ENCODE measurements around the gene CPNE2.

DNA sequence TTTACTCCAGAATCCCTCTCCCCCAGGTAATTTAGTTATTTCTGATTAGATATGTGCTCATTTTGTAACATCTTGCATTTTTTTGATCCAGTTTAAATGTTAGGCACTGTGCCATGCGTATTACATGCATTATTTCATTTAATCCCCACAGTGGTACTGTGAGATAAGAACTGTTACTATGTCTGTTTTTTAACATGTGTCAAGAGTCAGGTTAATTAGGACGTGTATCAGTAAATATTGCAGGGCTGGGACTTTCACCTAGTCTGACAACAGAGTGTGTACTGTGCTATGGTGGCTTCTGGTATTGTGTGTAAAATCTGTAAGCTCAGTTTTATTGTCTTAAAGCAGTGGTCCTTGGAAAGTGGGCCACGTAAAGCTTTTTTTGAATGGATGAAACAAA is 104.4 kb downstream of the CPNE2 start:
- TF ChIP-seq, protein P1, sequence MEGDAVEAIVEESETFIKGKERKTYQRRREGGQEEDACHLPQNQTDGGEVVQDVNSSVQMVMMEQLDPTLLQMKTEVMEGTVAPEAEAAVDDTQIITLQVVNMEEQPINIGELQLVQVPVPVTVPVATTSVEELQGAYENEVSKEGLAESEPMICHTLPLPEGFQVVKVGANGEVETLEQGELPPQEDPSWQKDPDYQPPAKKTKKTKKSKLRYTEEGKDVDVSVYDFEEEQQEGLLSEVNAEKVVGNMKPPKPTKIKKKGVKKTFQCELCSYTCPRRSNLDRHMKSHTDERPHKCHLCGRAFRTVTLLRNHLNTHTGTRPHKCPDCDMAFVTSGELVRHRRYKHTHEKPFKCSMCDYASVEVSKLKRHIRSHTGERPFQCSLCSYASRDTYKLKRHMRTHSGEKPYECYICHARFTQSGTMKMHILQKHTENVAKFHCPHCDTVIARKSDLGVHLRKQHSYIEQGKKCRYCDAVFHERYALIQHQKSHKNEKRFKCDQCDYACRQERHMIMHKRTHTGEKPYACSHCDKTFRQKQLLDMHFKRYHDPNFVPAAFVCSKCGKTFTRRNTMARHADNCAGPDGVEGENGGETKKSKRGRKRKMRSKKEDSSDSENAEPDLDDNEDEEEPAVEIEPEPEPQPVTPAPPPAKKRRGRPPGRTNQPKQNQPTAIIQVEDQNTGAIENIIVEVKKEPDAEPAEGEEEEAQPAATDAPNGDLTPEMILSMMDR (IDR thresholded peaks at IDR 0.05), result no peak
- TF ChIP-seq POLR2AphosphoS5 (IDR thresholded peaks at IDR 0.05) (no peak), POLR2A (IDR thresholded peaks at IDR 0.05) (no peak)
